NB4 (cell line): ENCODE measurements around the gene SH2D4B.

Experiments used
- CTCF ChIP-seq: IDR thresholded peaks from one replicate; pipeline ENCODE4 v1.5.1; 2012; ENCODE audit warnings: low read depth, low read length
- MAX ChIP-seq: IDR thresholded peaks from 2 replicates; pipeline ENCODE4 v1.6.1; 2011; ENCODE audit warnings: low read depth, low read length
- POLR2A ChIP-seq: IDR thresholded peaks from 2 replicates; pipeline ENCODE4 v1.6.1; 2011; ENCODE audit warnings: mild to moderate bottlenecking; ENCODE audit not compliant: insufficient read length; ENCODE audit errors: extremely low read depth

GRCh38 chr10:80598951-80599350, 61.2 kb downstream of the SH2D4B start:
- no peak for TF ChIP-seq POLR2A
- no peak for TF ChIP-seq MAX
- no peak for TF ChIP-seq CTCF
